Mesothelial cell of epicardium (in vitro differentiated cells): Measurements from ENCODE around the gene PTPRT. TPM values are rescaled to one million over a fixed set of nuclear protein-coding genes. Genes with fewer than 3 reads are reported as not detected.

Source experiments
- DNase-seq, 2 experiments: peaks; one replicate each; pipeline ENCODE4 v3.0.0; 2021; ENCODE audit warnings: low spot score in 2 of 2; ENCODE audit not compliant: unreplicated experiment in 2 of 2
- H3K27ac Mint-ChIP-seq: 2 replicates; pipeline ENCODE4 v1.8.0; 2021; ENCODE audit warnings: mixed read lengths
- H3K27me3 Mint-ChIP-seq: 2 replicates; pipeline ENCODE4 v1.8.0; 2021; ENCODE audit warnings: low read depth, mixed read lengths
- H3K36me3 Mint-ChIP-seq: 2 replicates; pipeline ENCODE4 v1.8.0; 2021; ENCODE audit warnings: mixed read lengths
- H3K4me1 Mint-ChIP-seq: 2 replicates; pipeline ENCODE4 v1.8.0; 2021; ENCODE audit warnings: mixed read lengths
- H3K4me3 Mint-ChIP-seq: 2 replicates; pipeline ENCODE4 v1.8.0; 2021; ENCODE audit warnings: mild to moderate bottlenecking, moderate library complexity, mixed read lengths
- H3K9me3 Mint-ChIP-seq: 2 replicates; pipeline ENCODE4 v1.8.0; 2021; ENCODE audit warnings: mixed read lengths
- CTCF ChIP-seq: fragments of 200-600 bp; sonication (generic); IDR thresholded peaks from one replicate; pipeline ENCODE4 v1.5.0; 2021; ENCODE audit warnings: antibody characterized with exemption; ENCODE audit not compliant: unreplicated experiment
- total RNA-seq: library from RNA; stranded (reverse); gene quantifications from 3 replicates; pipeline ENCODE4 v1.2.1, GENCODE V29; 2021

Gene PTPRT
- total RNA-seq, 1 donor from 2014 or later = 0.80 TPM

DNA sequence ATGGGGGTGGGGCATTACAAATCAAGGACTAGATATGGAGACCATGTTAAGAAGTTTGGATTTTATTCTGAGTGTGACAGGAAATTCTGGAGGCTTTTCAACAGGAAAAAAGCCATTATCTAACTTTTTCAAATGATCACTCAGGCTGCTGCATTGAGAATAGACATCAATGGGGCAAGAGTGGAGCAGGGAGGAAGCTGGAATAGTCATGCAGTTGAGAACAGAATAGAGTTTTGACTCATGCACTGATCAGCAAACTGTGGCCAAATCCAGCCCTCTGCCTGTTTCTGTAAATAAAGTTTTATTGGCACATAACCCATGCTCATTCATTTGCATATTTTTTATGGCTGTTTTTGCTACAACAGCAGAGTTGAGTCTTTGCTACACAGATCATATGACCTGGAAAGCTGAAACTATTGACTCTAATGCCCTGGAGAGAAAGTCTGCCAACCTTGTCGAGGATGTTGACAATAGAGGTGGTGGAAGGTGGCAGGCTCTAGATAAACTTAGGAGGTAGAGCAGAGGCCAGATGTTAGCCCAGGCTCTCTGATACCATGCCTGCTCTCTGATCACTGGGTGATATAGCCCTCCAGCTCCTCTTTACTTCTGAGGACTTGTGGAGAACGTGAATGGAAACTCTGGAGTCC, 441.8 kb downstream of the PTPRT start:
- no peak for TF ChIP-seq CTCF
- Mint-ChIP-seq H3K9me3 (peaks cover 7% of the 10 kb centered on the region), H3K36me3 (no peaks in the 10 kb centered on the region), H3K27ac (no peak overlapping the region), H3K4me3 (no peak overlapping the region), H3K27me3 (no peaks in the 10 kb centered on the region), H3K4me1 (no peaks in the 10 kb centered on the region)
- no peak for DNase-seq

DNA sequence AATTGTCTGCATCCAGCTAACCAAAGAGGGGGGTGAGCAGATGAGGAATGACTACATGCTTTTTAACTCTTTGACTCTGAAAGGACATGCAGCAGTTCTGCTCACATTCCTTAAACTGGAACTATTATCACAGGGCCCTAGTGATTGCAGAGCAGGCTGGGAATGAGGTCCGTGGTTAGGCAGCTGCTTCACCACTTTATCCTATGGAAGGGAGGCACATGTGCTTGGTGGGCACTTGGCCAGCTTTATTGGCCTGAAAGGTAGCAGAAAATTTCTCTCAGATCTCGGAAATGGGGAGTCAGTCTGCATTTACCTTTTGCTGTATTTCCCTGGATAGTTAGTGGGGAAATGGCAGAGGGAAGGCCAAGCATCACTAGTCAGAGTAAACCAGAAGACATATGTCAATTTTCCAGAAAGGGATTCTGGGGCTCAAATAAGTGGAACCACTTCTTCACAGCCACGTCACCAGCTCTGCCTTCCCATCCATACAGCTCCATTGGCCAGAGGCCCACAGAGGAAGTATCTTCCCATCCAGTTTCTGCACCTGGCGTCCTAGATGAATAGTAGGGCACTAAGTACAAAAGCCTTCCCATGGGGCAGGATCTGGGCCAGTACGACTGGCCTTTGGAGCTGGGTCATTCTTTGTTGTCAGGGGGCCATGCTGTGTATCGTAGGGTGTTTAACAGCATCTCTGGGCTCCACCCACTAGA, 444.8 kb downstream of the PTPRT start:
- H3K36me3 Mint-ChIP-seq = no peaks in the 10 kb centered on the region
- no peak for DNase-seq
- H3K27me3 Mint-ChIP-seq = no peaks in the 10 kb centered on the region
- no peak overlapping the region for H3K27ac Mint-ChIP-seq
- peaks cover 9% of the 10 kb centered on the region for H3K9me3 Mint-ChIP-seq
- no peak for TF ChIP-seq CTCF
- no peak overlapping the region for H3K4me3 Mint-ChIP-seq
- H3K4me1 Mint-ChIP-seq = no peaks in the 10 kb centered on the region

- no peak overlapping the region for H3K4me3 Mint-ChIP-seq
- H3K27me3 Mint-ChIP-seq = peaks cover 2% of the 10 kb centered on the region
- no peaks in the 10 kb centered on the region for H3K4me1 Mint-ChIP-seq
- TF ChIP-seq CTCF = no peak
- no peak for DNase-seq
- H3K9me3 Mint-ChIP-seq = peaks cover 9% of the 10 kb centered on the region
- H3K27ac Mint-ChIP-seq = no peak overlapping the region
- H3K36me3 Mint-ChIP-seq = no peaks in the 10 kb centered on the region
Observed at GRCh38 chr20:42742926-42743325, 446.8 kb downstream of the PTPRT start.

DNA sequence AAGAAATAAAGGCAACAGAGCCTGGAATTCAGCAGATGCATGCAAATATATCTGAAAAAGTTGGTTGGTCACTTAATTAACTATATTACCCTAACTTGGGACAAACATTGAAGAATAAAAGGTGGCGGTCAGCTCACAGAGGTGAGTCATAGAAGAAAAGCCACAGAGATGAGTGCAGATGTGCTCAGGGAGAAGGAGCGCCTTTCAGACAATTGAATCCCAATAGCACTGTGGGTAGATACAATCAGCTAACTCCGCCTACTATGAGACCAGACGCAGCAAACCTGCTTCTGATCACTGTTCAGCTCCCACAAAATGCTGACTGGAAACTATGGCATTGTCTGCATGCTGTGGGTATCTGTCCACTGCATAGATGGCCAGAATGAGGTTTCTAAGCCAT, 447.8 kb downstream of the PTPRT start:
- Mint-ChIP-seq H3K9me3 (peaks cover 12% of the 10 kb centered on the region), H3K4me3 (no peak overlapping the region), H3K27me3 (peaks cover 2% of the 10 kb centered on the region), H3K36me3 (no peaks in the 10 kb centered on the region), H3K27ac (no peak overlapping the region), H3K4me1 (no peaks in the 10 kb centered on the region)
- no peak for TF ChIP-seq CTCF
- DNase-seq = no peak

DNA sequence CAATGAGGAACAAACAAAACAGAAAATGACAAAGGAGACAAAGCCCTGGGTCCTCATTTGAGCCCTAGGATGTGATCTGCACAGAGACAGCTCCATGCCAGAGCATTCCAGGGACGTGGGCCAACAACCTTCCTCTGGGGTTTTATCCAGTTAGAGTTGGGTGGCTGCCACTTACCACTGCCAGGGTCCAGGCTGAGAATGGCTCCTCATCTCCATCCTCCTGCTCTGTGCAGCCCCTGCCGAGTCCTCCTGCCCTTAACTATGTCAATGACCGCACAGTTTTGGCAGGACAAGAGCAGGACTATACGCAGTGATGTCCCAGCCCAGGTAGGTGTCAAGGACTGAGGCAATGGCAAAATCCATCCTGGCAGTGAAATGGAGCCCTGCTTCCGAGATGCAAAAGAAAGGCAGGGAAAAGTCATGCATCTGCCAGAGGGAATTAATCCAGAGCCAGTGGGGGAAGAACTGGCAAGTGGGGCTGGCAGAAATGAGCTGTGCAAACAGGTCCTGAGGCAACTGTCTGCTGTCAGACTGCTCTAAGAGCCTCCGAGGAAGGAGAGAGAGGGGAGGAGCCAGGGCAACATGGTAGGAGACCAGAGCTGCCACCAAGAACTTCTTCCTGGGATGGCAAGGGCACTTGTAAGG, 449.4 kb downstream of the PTPRT start:
- no peak overlapping the region for H3K4me3 Mint-ChIP-seq
- H3K36me3 Mint-ChIP-seq = no peaks in the 10 kb centered on the region
- peaks cover 27% of the 10 kb centered on the region for H3K9me3 Mint-ChIP-seq
- H3K27me3 Mint-ChIP-seq = peaks cover 2% of the 10 kb centered on the region
- no peaks in the 10 kb centered on the region for H3K4me1 Mint-ChIP-seq
- TF ChIP-seq CTCF = no peak
- no peak for DNase-seq
- H3K27ac Mint-ChIP-seq = no peak overlapping the region
